GM12892 (cell line): Measurements from ENCODE around the gene PDS5A.

Source experiments
- POLR2A ChIP-seq: IDR thresholded peaks from 2 replicates; pipeline ENCODE4 v1.6.1; 2011; ENCODE audit warnings: low read depth, low read length, control low read depth
- POLR2AphosphoS5 ChIP-seq: IDR thresholded peaks from 2 replicates; pipeline ENCODE4 v1.6.1; 2011; ENCODE audit warnings: low read depth, low read length, control low read depth
- TAF1 ChIP-seq: IDR thresholded peaks from 2 replicates; pipeline ENCODE4 v1.6.1; 2011; ENCODE audit warnings: low read depth, mild to moderate bottlenecking, control low read depth, low read length, borderline replicate concordance

- no peak for TF ChIP-seq POLR2A
- no peak for TF ChIP-seq POLR2AphosphoS5
- TF ChIP-seq TAF1, result no peak
These were observed 14.1 kb downstream of the PDS5A start for GRCh38 chr4:39963656-39964055.
